Jurkat, Clone E6-1 (cell line): ENCODE data around the gene CALN1.

ENCODE experiments used
- DNase-seq: peaks from one replicate; pipeline ENCODE4 v3.0.0-alpha.2; 2011; ENCODE audit warnings: low read depth, low spot score
- H3K4me3 ChIP-seq: 2 replicates; pipeline ENCODE4 v1.5.1; 2011; ENCODE audit warnings: mild to moderate bottlenecking, low read length, control low read depth, moderate library complexity

CALN1 gene

GRCh38 chr7:72032934-72033333, 379.2 kb downstream of the CALN1 start:
- DNase-seq: no peak

GRCh38 chr7:72030994-72031667, 381.0 kb downstream of the CALN1 start:
- no peak overlapping the region for H3K4me3 ChIP-seq
- no peak for DNase-seq

More at GRCh38 chr7:72032934-72033333, 379.2 kb downstream of the CALN1 start:
- no peak overlapping the region for H3K4me3 ChIP-seq

GRCh38 chr7:72028267-72028666, 383.9 kb downstream of the CALN1 start:
- H3K4me3 ChIP-seq: no peak overlapping the region
- no peak for DNase-seq

- no peak overlapping the region for H3K4me3 ChIP-seq
- DNase-seq: no peak
Measured at GRCh38 chr7:72025381-72025960, 386.7 kb downstream of the CALN1 start.

GRCh38 chr7:72023926-72024325, 388.2 kb downstream of the CALN1 start:
- H3K4me3 ChIP-seq: no peak overlapping the region
- no peak for DNase-seq

GRCh38 chr7:72021716-72022115, 390.4 kb downstream of the CALN1 start:
- DNase-seq: no peak
- H3K4me3 ChIP-seq: no peak overlapping the region

GRCh38 chr7:72020311-72020710, 391.8 kb downstream of the CALN1 start:
- no peak overlapping the region for H3K4me3 ChIP-seq
- DNase-seq: no peak

GRCh38 chr7:72019436-72019835, 392.7 kb downstream of the CALN1 start:
- no peak overlapping the region for H3K4me3 ChIP-seq
- DNase-seq: no peak

- no peak for DNase-seq
- H3K4me3 ChIP-seq: no peak overlapping the region
Measured at GRCh38 chr7:72017756-72018155, 394.4 kb downstream of the CALN1 start.

GRCh38 chr7:72016574-72016973, 395.6 kb downstream of the CALN1 start:
- no peak for DNase-seq

GRCh38 chr7:72015136-72015535, 397.0 kb downstream of the CALN1 start:
- H3K4me3 ChIP-seq: no peak overlapping the region
- DNase-seq: no peak

More at GRCh38 chr7:72016574-72016973, 395.6 kb downstream of the CALN1 start:
- no peak overlapping the region for H3K4me3 ChIP-seq

- no peak overlapping the region for H3K4me3 ChIP-seq
Measured at GRCh38 chr7:72007018-72007417, 405.1 kb downstream of the CALN1 start.

GRCh38 chr7:72003236-72003635, 408.9 kb downstream of the CALN1 start:
- H3K4me3 ChIP-seq: no peak overlapping the region
- DNase-seq: no peak

More at GRCh38 chr7:72007018-72007417, 405.1 kb downstream of the CALN1 start:
- no peak for DNase-seq

- DNase-seq: no peak
Measured at GRCh38 chr7:71996141-71996540, 416.0 kb downstream of the CALN1 start.

GRCh38 chr7:71995111-71995510, 417.0 kb downstream of the CALN1 start:
- no peak for DNase-seq
- H3K4me3 ChIP-seq: no peak overlapping the region

More at GRCh38 chr7:71996141-71996540, 416.0 kb downstream of the CALN1 start:
- H3K4me3 ChIP-seq: no peak overlapping the region

GRCh38 chr7:71991586-71991985, 420.6 kb downstream of the CALN1 start:
- DNase-seq: no peak

GRCh38 chr7:71990138-71990462, 422.0 kb downstream of the CALN1 start:
- DNase-seq: no peak
- H3K4me3 ChIP-seq: no peak overlapping the region

More at GRCh38 chr7:71991586-71991985, 420.6 kb downstream of the CALN1 start:
- H3K4me3 ChIP-seq: no peak overlapping the region

- H3K4me3 ChIP-seq: no peak overlapping the region
- DNase-seq: no peak
Measured at GRCh38 chr7:71988201-71988600, 423.9 kb downstream of the CALN1 start.

GRCh38 chr7:71987200-71987767, 424.9 kb downstream of the CALN1 start:
- H3K4me3 ChIP-seq: no peak overlapping the region
- DNase-seq: no peak

GRCh38 chr7:71984348-71984747, 427.8 kb downstream of the CALN1 start:
- H3K4me3 ChIP-seq: no peak overlapping the region
- DNase-seq: no peak

- no peak overlapping the region for H3K4me3 ChIP-seq
- no peak for DNase-seq
Measured at GRCh38 chr7:71982851-71983250, 429.3 kb downstream of the CALN1 start.
